ENCODE data around the gene HLA-B. TPM values are rescaled to one million over a fixed set of nuclear protein-coding genes. Genes with fewer than 3 reads are reported as not detected.

Gene HLA-B
- total and polyA plus RNA-seq, 2 of the 8 experiments (the other 6 are each of a cell fraction or from before 2014, with no cell fraction given) = 154 to 233 TPM

DNA sequence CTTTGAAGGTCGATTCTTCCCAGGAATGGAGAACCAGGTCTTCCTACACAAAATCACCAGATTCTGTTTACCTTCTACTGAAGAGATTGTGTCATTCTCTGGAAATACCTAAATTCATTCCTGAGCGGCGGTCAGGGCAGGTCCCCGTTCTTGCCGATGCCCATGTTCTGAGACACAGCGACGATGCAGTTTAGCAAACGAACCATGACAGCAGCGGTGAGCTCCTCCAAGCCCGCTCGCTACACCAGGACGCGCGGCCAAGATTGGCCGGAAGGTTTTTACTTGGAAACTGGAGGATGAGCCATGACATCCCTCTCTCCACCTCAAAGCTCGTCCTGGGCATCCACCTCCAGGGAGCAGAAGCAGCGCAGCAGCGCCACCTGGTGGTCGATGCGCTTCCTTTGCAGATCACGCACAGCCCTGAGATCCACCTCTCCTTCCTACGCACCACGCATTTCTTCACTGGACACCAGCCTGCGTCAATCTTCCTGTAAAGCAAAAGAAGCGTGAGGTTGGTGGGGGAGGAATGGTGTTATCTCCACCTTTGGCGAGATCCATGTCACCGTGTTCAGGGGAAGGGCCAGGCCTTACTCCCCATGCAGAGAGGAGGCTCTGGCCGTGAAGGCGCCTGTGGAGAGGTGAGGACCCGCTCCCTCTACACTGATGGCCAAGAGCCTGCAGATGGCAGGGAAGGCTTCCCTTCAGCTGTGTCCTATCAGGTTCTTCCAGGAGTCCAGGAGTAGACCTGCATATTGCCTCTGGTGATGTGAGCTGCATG is 9.9 kb upstream of the HLA-B start:
- WGBS, 2 experiments (ENCODE audit: extremely low coverage in 1 of 2, insufficient coverage in 1 of 2, insufficient read length in 1 of 2, insufficient replicate concordance in 2 of 2, low coverage in 1 of 2, low lambda C conversion rate in 2 of 2, missing lambda C conversion rate in 1 of 2) = 14% methylated on average over 24 of the region's 30 CpGs; no CpG with 5 or more reads in 1 of the 2 experiments
- H2BK120ac ChIP-seq (replicated peaks; ENCODE audit: low read depth, low read length) = no peak overlapping the region
- no peaks in the 10 kb centered on the region for H3K36me3 ChIP-seq (ENCODE audit: control insufficient read depth in 2 of 4, insufficient read depth in 4 of 4, low read length in 3 of 4)
- no peak overlapping the region for H3K27ac ChIP-seq (ENCODE audit: low read depth, low read length)
- H2AK5ac ChIP-seq (ENCODE audit: low read depth, low read length) = no peak overlapping the region
- H4K5ac ChIP-seq (ENCODE audit: insufficient read length, low read depth, low read length) = no peak overlapping the region
- no peak overlapping the region for H3K9ac ChIP-seq (replicated peaks in 1 of 4; ENCODE audit: extremely low read depth in 1 of 4, low read depth in 3 of 4, low read length in 3 of 4)
- no peaks in the 10 kb centered on the region for H3K23me2 ChIP-seq (ENCODE audit: low read depth, low read length)
- peak overlapping the region in 1 of 2 experiments; percentile 67; a peak in 3 of 4 replicates for H3K4me2 ChIP-seq (ENCODE audit: insufficient read depth in 1 of 2, low read depth in 2 of 2, low read length in 2 of 2)
- H4K20me1 ChIP-seq (replicated peaks in 1 of 2; ENCODE audit: control insufficient read depth in 1 of 2, insufficient read depth in 2 of 2, low read length in 2 of 2) = no peaks in the 10 kb centered on the region
- H4K8ac ChIP-seq (ENCODE audit: extremely low read depth, insufficient read depth, low read length) = peak overlapping the region; percentile 82; the same call in 1 of the 2 replicates
- H3K56ac ChIP-seq (replicated peaks; ENCODE audit: insufficient read length, low read depth, low read length) = no peak overlapping the region
- H4K91ac ChIP-seq (replicated peaks; ENCODE audit: insufficient read length, low read length) = peak overlapping the region; percentile 69
- H3K18ac ChIP-seq (ENCODE audit: extremely low read depth, low read length) = no peak overlapping the region
- FAIRE-seq (peak; percentile 95), DNase-seq (ENCODE audit: low read depth in 1 of 2, low spot score in 2 of 2) (peak; percentile 86 to 91)
- H2BK12ac ChIP-seq (ENCODE audit: low read depth, low read length) = peak overlapping the region; percentile 1; the same call in 1 of the 2 replicates
- H3K27me3 ChIP-seq (replicated peaks in 1 of 4; ENCODE audit: control insufficient read depth in 3 of 4, extremely low read depth in 1 of 4, insufficient read depth in 3 of 4, low read length in 3 of 4) = no peaks in the 10 kb centered on the region; a peak in 2 of 7 replicates
- no peaks in the 10 kb centered on the region for H3K79me1 ChIP-seq (ENCODE audit: low read depth, low read length)
- peak overlapping the region; percentile 97 for H2AFZ ChIP-seq (ENCODE audit: low read length)
- H3K4me1 ChIP-seq (replicated peaks in 1 of 4; ENCODE audit: control insufficient read depth in 3 of 4, insufficient read depth in 4 of 4, low read length in 3 of 4) = no peaks in the 10 kb centered on the region; a peak in 1 of 7 replicates
- H2BK5ac ChIP-seq (ENCODE audit: low read depth, low read length) = no peak overlapping the region
- H3K9me3 ChIP-seq (ENCODE audit: insufficient read depth in 2 of 2, low read depth in 1 of 2, low read length in 1 of 2) = no peaks in the 10 kb centered on the region
- no peak overlapping the region for H3K4ac ChIP-seq (replicated peaks; ENCODE audit: insufficient read length, low read depth, low read length)
- H2BK20ac ChIP-seq (ENCODE audit: low read length) = no peak overlapping the region
- ChIA-PET POLR2A (ENCODE audit: partially characterized antibody) (interaction anchor here (0.6 to 1.7 kb wide), 8 partner anchors 56 to 238 kb away, joined by 3 to 9 read pairs (median 4); no protein-coding TSS in a partner anchor), CTCF (ENCODE audit: partially characterized antibody) (interaction anchor here (0.6 to 7.8 kb wide), 44 partner anchors 9 to 435 kb away, joined by 3 to 103 read pairs (median 4); partner anchors contain the start of gene PSORS1C2)
- no peak overlapping the region for H3K23ac ChIP-seq (ENCODE audit: insufficient read length)
- H3K79me2 ChIP-seq (ENCODE audit: control insufficient read depth in 1 of 2, insufficient read depth in 2 of 2, low read length in 2 of 2) = no peaks in the 10 kb centered on the region
- H3K14ac ChIP-seq (ENCODE audit: insufficient read length) = no peak overlapping the region
- no peak overlapping the region for H2BK15ac ChIP-seq (ENCODE audit: low read length)
- peak overlapping the region in 2 of 4 experiments; percentile 30 to 45; a peak in 4 of 8 replicates for H3K4me3 ChIP-seq (ENCODE audit: extremely low read depth in 1 of 4, insufficient read depth in 2 of 4, low read depth in 3 of 4, low read length in 4 of 4)
- no peak for TF ChIP-seq RBBP5 (IDR thresholded peaks at IDR 0.05; ENCODE audit: borderline replicate concordance, low read depth, low read length)
- 0 out of 2 replicates have a peak, but pooled peaks have one; percentile 24 for TF ChIP-seq TAF1 (IDR thresholded peaks at IDR 0.05; ENCODE audit: low read depth, low read length)
- TF ChIP-seq CTBP2 (IDR thresholded peaks at IDR 0.05; ENCODE audit: borderline replicate concordance, insufficient read depth, insufficient read length, low read length) = no peak
- no peak for TF ChIP-seq SP1 (IDR thresholded peaks at IDR 0.05; ENCODE audit: low read depth, low read length)
- TF ChIP-seq SIN3A (conservative IDR thresholded peaks at IDR 0.05 in 1 of 2, IDR thresholded peaks at IDR 0.05 in 1 of 2; ENCODE audit: low read depth in 1 of 2, low read length in 2 of 2) = peak in 1 of 2 experiments; percentile 84; a peak in 2 of 4 replicates
- no peak for TF ChIP-seq TAF7 (optimal IDR thresholded peaks at IDR 0.05; ENCODE audit: borderline replicate concordance, low read depth, low read length)
- no peak for TF ChIP-seq BACH1 (IDR thresholded peaks at IDR 0.05; ENCODE audit: low read length)
- TF ChIP-seq HDAC6 (IDR thresholded peaks at IDR 0.05; ENCODE audit: low read depth, low read length) = no peak
- peak; percentile 97 for TF ChIP-seq RAD21 (IDR thresholded peaks at IDR 0.05 in 1 of 2, conservative IDR thresholded peaks at IDR 0.05 in 1 of 2; ENCODE audit: low read depth in 2 of 2, low read length in 2 of 2)
- peak; percentile 78 for TF ChIP-seq KDM4A (IDR thresholded peaks at IDR 0.05; ENCODE audit: low read depth, low read length, severe bottlenecking)
- no peak for TF ChIP-seq CBX5 (IDR thresholded peaks at IDR 0.05; ENCODE audit: low read depth, low read length)
